ENCODE measurements around the gene HMGXB3.

Gene HMGXB3

DNA sequence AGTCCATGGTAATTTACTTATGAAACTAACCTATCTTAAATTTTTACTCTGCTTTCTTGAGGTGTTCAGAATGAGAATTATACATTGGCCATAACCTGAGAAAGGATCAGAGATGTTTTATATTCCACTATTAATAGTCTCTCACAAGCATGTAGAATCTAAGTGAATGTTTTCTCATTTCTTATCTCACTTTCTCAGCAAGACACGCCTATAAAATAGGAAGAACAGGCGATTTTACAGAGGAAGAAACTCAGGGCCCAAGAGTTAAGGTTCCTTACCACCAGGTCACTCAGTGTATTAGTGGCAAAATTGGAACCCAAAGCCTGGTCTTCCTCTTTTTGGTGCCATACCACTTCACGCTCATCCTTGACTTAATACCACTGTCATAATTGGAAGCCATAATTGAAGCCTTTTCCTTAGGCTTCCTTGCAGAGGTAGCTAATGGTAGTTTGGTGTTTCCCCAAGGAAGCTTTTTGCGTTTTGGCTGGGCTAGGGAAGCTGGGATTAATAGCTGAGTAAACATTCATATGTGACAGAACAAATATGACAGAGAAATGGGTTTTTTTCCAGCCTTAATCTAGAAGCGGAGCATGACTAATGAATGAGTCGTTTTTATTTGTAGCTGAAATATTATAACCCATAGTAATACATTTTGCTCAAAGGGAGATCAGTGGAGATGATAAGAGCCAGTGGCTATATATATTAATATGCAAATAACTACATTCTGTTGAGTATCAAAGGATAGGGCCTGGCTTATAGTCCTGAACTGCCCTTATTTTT lies 16.9 kb downstream of the HMGXB3 start (continued):
- TF ChIP-seq ZNF70 (CRISPR knock-in tag; IDR thresholded peaks at IDR 0.05) = no peak
- TF ChIP-seq, protein P1, sequence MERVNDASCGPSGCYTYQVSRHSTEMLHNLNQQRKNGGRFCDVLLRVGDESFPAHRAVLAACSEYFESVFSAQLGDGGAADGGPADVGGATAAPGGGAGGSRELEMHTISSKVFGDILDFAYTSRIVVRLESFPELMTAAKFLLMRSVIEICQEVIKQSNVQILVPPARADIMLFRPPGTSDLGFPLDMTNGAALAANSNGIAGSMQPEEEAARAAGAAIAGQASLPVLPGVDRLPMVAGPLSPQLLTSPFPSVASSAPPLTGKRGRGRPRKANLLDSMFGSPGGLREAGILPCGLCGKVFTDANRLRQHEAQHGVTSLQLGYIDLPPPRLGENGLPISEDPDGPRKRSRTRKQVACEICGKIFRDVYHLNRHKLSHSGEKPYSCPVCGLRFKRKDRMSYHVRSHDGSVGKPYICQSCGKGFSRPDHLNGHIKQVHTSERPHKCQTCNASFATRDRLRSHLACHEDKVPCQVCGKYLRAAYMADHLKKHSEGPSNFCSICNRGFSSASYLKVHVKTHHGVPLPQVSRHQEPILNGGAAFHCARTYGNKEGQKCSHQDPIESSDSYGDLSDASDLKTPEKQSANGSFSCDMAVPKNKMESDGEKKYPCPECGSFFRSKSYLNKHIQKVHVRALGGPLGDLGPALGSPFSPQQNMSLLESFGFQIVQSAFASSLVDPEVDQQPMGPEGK (CRISPR knock-in tag; IDR thresholded peaks at IDR 0.05; ENCODE audit: borderline replicate concordance) = no peak
- no peak for TF ChIP-seq BACH2 (CRISPR knock-in tag; IDR thresholded peaks at IDR 0.05; ENCODE audit: borderline replicate concordance)
- TF ChIP-seq ARNTL (CRISPR knock-in tag; IDR thresholded peaks at IDR 0.05; ENCODE audit: borderline replicate concordance, low read depth) = no peak
- TF ChIP-seq ESRRG (CRISPR knock-in tag; IDR thresholded peaks at IDR 0.05) = no peak
- no peak for TF ChIP-seq OSR1 (CRISPR knock-in tag; IDR thresholded peaks at IDR 0.05)
- TF ChIP-seq RARB (CRISPR knock-in tag; IDR thresholded peaks at IDR 0.05) = no peak

- ATAC-seq = no peak; the same call in 2 of the 3 replicates
- TF ChIP-seq CREB5 (CRISPR knock-in tag; IDR thresholded peaks at IDR 0.05; ENCODE audit: low read depth) (no peak), GLIS3 (CRISPR knock-in tag; IDR thresholded peaks at IDR 0.05) (no peak), TSHZ2 (CRISPR knock-in tag; IDR thresholded peaks at IDR 0.05) (no peak), ZC3H10 (CRISPR knock-in tag; IDR thresholded peaks at IDR 0.05) (no peak), ISL1 (CRISPR knock-in tag; IDR thresholded peaks at IDR 0.05) (no peak), SNAI2 (CRISPR knock-in tag; IDR thresholded peaks at IDR 0.05) (no peak), ZNF565 (CRISPR knock-in tag; conservative IDR thresholded peaks at IDR 0.05; ENCODE audit: low read depth) (no peak), ARNTL (CRISPR knock-in tag; IDR thresholded peaks at IDR 0.05; ENCODE audit: borderline replicate concordance, low read depth) (no peak), OSR1 (CRISPR knock-in tag; IDR thresholded peaks at IDR 0.05) (no peak), ZFP3 (CRISPR knock-in tag; IDR thresholded peaks at IDR 0.05) (no peak), ZFP30 (CRISPR knock-in tag; IDR thresholded peaks at IDR 0.05) (no peak), TCF4 (CRISPR knock-in tag; IDR thresholded peaks at IDR 0.05; ENCODE audit: borderline replicate concordance) (no peak), CSDC2 (CRISPR knock-in tag; IDR thresholded peaks at IDR 0.05) (no peak), BACH2 (CRISPR knock-in tag; IDR thresholded peaks at IDR 0.05; ENCODE audit: borderline replicate concordance) (no peak)
Observed at GRCh38 chr5:150020249-150020648, 19.7 kb downstream of the HMGXB3 start.

GRCh38 chr5:150021491-150022157 lies 21.1 kb downstream of the HMGXB3 start:
- ATAC-seq = peak; percentile 79
- TF ChIP-seq, protein P1 (CRISPR knock-in tag; IDR thresholded peaks at IDR 0.05; ENCODE audit: borderline replicate concordance) = no peak
- TF ChIP-seq ZFP3 (CRISPR knock-in tag; IDR thresholded peaks at IDR 0.05) (no peak), ZC3H10 (CRISPR knock-in tag; IDR thresholded peaks at IDR 0.05) (no peak), GLIS3 (CRISPR knock-in tag; IDR thresholded peaks at IDR 0.05) (no peak), TCF4 (CRISPR knock-in tag; IDR thresholded peaks at IDR 0.05; ENCODE audit: borderline replicate concordance) (no peak), ZNF8 (CRISPR knock-in tag; IDR thresholded peaks at IDR 0.05) (no peak), TSHZ2 (CRISPR knock-in tag; IDR thresholded peaks at IDR 0.05) (no peak), ISL1 (CRISPR knock-in tag; IDR thresholded peaks at IDR 0.05) (no peak), ZNF70 (CRISPR knock-in tag; IDR thresholded peaks at IDR 0.05) (no peak), ARNTL (CRISPR knock-in tag; IDR thresholded peaks at IDR 0.05; ENCODE audit: borderline replicate concordance, low read depth) (no peak), ZNF565 (CRISPR knock-in tag; conservative IDR thresholded peaks at IDR 0.05; ENCODE audit: low read depth) (no peak), TOX (CRISPR knock-in tag; IDR thresholded peaks at IDR 0.05; ENCODE audit: borderline replicate concordance) (no peak), BACH2 (CRISPR knock-in tag; IDR thresholded peaks at IDR 0.05; ENCODE audit: borderline replicate concordance) (no peak), ESRRG (CRISPR knock-in tag; IDR thresholded peaks at IDR 0.05) (no peak), OSR1 (CRISPR knock-in tag; IDR thresholded peaks at IDR 0.05) (no peak)
- TF ChIP-seq, protein P2, sequence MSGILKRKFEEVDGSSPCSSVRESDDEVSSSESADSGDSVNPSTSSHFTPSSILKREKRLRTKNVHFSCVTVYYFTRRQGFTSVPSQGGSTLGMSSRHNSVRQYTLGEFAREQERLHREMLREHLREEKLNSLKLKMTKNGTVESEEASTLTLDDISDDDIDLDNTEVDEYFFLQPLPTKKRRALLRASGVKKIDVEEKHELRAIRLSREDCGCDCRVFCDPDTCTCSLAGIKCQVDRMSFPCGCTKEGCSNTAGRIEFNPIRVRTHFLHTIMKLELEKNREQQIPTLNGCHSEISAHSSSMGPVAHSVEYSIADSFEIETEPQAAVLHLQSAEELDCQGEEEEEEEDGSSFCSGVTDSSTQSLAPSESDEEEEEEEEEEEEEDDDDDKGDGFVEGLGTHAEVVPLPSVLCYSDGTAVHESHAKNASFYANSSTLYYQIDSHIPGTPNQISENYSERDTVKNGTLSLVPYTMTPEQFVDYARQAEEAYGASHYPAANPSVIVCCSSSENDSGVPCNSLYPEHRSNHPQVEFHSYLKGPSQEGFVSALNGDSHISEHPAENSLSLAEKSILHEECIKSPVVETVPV (CRISPR knock-in tag; IDR thresholded peaks at IDR 0.05) = no peak
